Fibroblast of mammary gland (primary cell): Measurements from ENCODE around the gene FOCAD.
A peak's percentile ranks its signal among the peaks of the same experiment; 100 is the strongest.
"Not testable (repeated sequence)": the region's sequence is repeated elsewhere in the genome, so short reads cannot be mapped to it uniquely, and the experiment has no call there.

Source experiments
- DNase-seq: peaks from one replicate; pipeline ENCODE4 v3.0.0-alpha.2; 2010; ENCODE audit warnings: low read depth
- H3K4me3 ChIP-seq: 2 replicates; pipeline ENCODE4 v1.5.1; 2011; ENCODE audit warnings: low read depth, mild to moderate bottlenecking, low read length, moderate library complexity; ENCODE audit not compliant: control insufficient read depth
- TF ChIP-seq, protein P1 (sequence below): conservative IDR thresholded peaks from 2 replicates; pipeline ENCODE4 v1.5.1; 2011; ENCODE audit warnings: low read depth, low read length, inconsistent platforms; ENCODE audit not compliant: control insufficient read depth, insufficient read depth

FOCAD gene

DNA sequence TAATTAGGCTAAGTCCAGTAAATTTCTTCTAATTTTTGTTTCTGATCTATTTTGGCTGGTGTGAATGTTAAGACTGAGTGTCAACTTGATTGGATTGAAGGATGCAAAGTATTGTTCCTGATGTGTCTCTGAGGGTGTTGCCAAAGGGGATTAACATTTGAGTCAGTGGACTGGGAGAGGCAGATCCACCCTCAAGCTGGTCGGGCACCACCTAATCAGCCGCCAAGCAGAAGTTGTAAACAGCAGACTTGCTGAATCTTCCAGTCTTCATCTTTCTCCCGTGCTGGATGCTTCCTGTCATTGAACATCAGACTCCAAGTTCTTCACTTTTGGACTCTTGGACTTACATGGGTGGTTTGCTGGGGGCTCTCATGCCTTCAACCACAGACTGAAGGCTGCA, 40.4 kb upstream of the FOCAD start:
- TF ChIP-seq, protein P1, sequence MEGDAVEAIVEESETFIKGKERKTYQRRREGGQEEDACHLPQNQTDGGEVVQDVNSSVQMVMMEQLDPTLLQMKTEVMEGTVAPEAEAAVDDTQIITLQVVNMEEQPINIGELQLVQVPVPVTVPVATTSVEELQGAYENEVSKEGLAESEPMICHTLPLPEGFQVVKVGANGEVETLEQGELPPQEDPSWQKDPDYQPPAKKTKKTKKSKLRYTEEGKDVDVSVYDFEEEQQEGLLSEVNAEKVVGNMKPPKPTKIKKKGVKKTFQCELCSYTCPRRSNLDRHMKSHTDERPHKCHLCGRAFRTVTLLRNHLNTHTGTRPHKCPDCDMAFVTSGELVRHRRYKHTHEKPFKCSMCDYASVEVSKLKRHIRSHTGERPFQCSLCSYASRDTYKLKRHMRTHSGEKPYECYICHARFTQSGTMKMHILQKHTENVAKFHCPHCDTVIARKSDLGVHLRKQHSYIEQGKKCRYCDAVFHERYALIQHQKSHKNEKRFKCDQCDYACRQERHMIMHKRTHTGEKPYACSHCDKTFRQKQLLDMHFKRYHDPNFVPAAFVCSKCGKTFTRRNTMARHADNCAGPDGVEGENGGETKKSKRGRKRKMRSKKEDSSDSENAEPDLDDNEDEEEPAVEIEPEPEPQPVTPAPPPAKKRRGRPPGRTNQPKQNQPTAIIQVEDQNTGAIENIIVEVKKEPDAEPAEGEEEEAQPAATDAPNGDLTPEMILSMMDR = no peak
- DNase-seq = no peak
- H3K4me3 ChIP-seq = no peak overlapping the region

DNA sequence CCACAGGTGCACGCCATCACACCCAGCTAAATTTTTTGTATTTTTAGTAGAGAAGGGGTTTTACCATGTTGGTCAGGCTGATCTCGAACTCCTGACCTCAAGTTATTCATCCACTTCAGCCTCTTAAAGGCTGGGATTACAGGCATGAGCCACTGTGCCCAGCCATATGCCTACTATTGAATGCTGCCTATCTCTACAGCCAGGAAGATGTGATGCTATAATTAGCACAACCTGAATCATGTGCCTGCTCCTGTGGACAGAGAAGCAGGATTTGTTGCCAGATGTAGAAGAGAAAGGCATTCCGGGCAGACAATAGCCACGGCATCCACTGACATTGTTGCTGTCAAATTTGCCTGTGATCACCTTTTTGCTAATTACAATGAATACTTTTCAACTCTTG, 37.4 kb upstream of the FOCAD start:
- H3K4me3 ChIP-seq = no peak overlapping the region
- DNase-seq = no peak

DNA sequence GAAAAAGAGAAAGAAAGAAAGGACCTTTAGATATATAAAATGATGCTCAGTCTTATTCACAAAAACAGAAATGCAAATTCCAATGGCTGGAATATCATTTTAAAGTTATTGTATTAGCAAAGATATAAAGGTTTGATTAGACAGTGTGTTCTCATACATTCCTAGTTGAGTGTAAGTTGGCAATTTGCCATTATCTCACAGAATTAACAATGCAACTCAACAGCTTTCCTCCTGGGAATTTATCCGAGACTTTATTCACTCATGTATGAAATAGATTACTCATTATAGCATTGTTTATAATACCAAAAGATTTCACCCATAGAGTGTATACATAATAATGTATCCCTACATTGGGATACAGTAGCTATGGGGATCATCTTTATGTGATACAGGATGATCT, 34.7 kb upstream of the FOCAD start:
- peak; percentile 18 for DNase-seq
- no peak overlapping the region for H3K4me3 ChIP-seq
- TF ChIP-seq, protein P1 = no peak

More for the DNA sequence above, 37.4 kb upstream of the FOCAD start:
- TF ChIP-seq, protein P1 = no peak

DNA sequence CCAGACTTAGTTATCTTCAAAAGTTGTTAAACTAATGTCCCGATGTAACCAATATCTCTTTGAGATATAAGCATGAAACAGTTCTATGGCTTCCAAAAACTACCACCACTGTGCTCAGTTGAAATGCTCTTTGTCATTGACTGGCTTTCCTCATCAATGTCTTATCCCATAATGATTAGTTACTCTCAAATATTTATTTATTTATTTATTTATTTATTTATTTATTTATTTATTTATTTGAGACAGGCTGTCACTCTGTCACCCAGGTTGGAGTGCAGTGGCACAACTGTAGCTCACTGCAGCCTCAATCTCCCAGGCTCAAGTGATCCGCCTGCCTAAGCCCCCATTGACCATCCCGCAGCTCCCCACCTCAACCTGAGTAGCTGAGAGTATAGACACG, 33.7 kb upstream of the FOCAD start:
- H3K4me3 ChIP-seq = no peak overlapping the region
- TF ChIP-seq, protein P1 = no peak
- no peak for DNase-seq

DNA sequence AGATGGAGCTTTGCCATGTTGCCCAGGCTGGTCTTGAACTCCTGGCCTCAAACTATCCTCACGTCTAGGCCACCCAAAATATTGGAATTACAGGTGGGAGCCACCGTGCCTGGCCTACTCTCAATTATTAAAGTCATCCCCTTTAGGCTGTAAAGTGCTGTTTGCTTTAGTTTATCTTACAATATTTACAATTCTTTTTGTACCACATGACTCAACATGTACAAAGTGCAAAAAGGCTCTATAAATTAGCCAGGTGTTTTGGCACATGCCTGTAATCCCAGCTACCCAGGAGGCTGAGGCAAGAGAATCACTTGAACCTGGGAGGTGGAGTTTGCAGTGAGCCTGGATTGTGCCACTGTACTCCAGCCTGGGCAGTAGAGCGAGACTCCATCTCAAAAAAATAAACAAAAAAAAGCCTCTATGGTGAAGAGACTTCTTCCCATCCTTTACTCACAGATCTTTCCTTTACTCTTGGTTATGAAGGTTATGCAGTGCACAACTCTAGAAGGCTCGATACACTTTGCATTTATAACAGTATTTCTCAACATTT, 33.2 kb upstream of the FOCAD start:
- TF ChIP-seq, protein P1 = no peak
- no peak overlapping the region for H3K4me3 ChIP-seq
- DNase-seq = no peak

DNA sequence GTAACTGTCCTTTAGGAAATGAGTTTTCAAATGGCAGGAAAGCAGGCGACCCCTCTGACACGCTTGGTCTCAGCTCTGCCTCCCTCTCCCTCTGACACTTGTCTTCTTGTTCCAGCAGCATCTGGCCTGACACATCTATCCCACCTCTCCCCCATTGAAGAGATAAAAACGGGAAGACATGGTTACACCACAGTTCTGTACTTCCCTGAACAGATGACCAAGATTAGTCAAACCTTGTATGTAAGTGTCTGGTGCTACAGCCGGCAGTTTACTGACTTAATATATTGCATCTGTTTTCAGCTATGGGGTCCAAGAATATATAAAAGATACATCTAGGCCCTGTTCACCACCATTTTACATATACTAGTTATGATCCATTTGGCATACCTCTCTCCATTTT, 32.1 kb upstream of the FOCAD start:
- no peak overlapping the region for H3K4me3 ChIP-seq
- TF ChIP-seq, protein P1 = no peak
- DNase-seq = no peak

DNA sequence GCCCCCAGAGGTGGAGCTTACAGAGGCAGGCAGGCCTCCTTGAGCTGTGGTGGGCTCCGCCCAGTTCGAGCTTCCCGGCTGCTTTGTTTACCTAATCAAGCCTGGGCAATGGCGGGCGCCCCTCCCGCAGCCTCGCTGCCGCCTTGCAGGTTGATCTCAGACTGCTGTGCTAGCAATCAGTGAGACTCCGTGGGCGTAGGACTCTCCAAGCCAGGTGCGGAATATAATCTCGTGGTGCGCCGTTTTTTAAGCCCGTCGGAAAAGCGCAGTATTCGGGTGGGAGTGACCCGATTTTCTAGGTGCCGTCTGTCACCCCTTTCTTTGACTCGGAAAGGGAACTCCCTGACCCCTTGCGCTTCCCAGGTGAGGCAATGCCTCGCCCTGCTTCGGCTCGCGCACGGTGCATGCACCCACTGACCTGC, 25.8 kb upstream of the FOCAD start:
- DNase-seq = not testable (repeated sequence)
- peak overlapping the region; percentile 46 for H3K4me3 ChIP-seq
